ENCODE measurements around the gene DLST. TPM values are rescaled to one million over a fixed set of nuclear protein-coding genes. Genes with fewer than 3 reads are reported as not detected.

DLST gene
- total and polyA plus RNA-seq, 7 donors, result 66.1 to 114 (median 72.4) TPM

GRCh38 chr14:74919421-74920165 lies 37.9 kb downstream of the DLST start:
- H3K9me3 ChIP-seq, result no peaks in the 10 kb centered on the region
- peaks cover 0 to 9% (median 0%) of the 10 kb centered on the region in 4 donors for H3K36me3 ChIP-seq
- H3K4me3 ChIP-seq, result no peak overlapping the region
- peaks cover 0 to 34% (median 17%) of the 10 kb centered on the region in 4 donors for H3K4me1 ChIP-seq
- intact Hi-C loops (cut with DNase I), result no loop called here
- no peak overlapping the region for H3K27ac ChIP-seq
- TF ChIP-seq POLR2A (IDR thresholded peaks at IDR 0.05), result no peak
- no peak for TF ChIP-seq POLR2AphosphoS5 (IDR thresholded peaks at IDR 0.05)
- TF ChIP-seq EP300 (IDR thresholded peaks at IDR 0.05), result no peak
- TF ChIP-seq CTCF (IDR thresholded peaks at IDR 0.05), result no peak
- H3K27me3 ChIP-seq, result no peaks in the 10 kb centered on the region
- 90 to 93% methylated on average over 22 of the region's 22 CpGs for WGBS, 2 donors
- peak; percentile 59 for DNase-seq

GRCh38 chr14:74920281-74920680 lies 38.6 kb downstream of the DLST start:
- DNase-seq, result peak; percentile 33
- no peak for TF ChIP-seq CTCF (IDR thresholded peaks at IDR 0.05)
- no peak for TF ChIP-seq EP300 (IDR thresholded peaks at IDR 0.05)
- no peak for TF ChIP-seq POLR2A (IDR thresholded peaks at IDR 0.05)
- TF ChIP-seq POLR2AphosphoS5 (IDR thresholded peaks at IDR 0.05), result no peak
- Histone ChIP-seq H3K4me1 (peaks cover 0 to 34% (median 17%) of the 10 kb centered on the region in 4 donors), H3K27ac (no peak overlapping the region), H3K9me3 (no peaks in the 10 kb centered on the region), H3K4me3 (no peak overlapping the region), H3K27me3 (no peaks in the 10 kb centered on the region), H3K36me3 (peaks cover 0 to 9% (median 0%) of the 10 kb centered on the region in 4 donors)
- intact Hi-C loops (cut with DNase I), result no loop called here
- WGBS, 2 donors, result 91 to 92% methylated on average over 4 of the region's 4 CpGs

- peak; percentile 56 for DNase-seq
- WGBS, 2 donors, result 93% methylated on average over 19 of the region's 19 CpGs
- Histone ChIP-seq H3K36me3 (peaks cover 0 to 9% (median 0%) of the 10 kb centered on the region in 4 donors), H3K4me1 (peaks cover 0 to 34% (median 17%) of the 10 kb centered on the region in 4 donors), H3K27ac (no peak overlapping the region), H3K9me3 (no peaks in the 10 kb centered on the region), H3K4me3 (no peak overlapping the region), H3K27me3 (no peaks in the 10 kb centered on the region)
- TF ChIP-seq EP300 (IDR thresholded peaks at IDR 0.05), result no peak
- no peak for TF ChIP-seq POLR2A (IDR thresholded peaks at IDR 0.05)
- TF ChIP-seq POLR2AphosphoS5 (IDR thresholded peaks at IDR 0.05), result no peak
- TF ChIP-seq CTCF (IDR thresholded peaks at IDR 0.05), result no peak
- intact Hi-C loops (cut with DNase I), result no loop called here
Measured at GRCh38 chr14:74921053-74921620, 39.4 kb downstream of the DLST start.

- peak overlapping the region; percentile 67 to 82 (median 76) for H3K27ac ChIP-seq
- no peak for TF ChIP-seq CTCF (IDR thresholded peaks at IDR 0.05)
- TF ChIP-seq POLR2AphosphoS5 (IDR thresholded peaks at IDR 0.05), result no peak
- TF ChIP-seq POLR2A (IDR thresholded peaks at IDR 0.05), result no peak
- TF ChIP-seq EP300 (IDR thresholded peaks at IDR 0.05), result no peak
- intact Hi-C loops (cut with DNase I), result no loop called here
- H3K36me3 ChIP-seq, result peaks cover 0 to 9% (median 0%) of the 10 kb centered on the region in 4 donors
- 71 to 81% methylated on average over 19 of the region's 19 CpGs for WGBS, 2 donors
- peak overlapping the region; percentile 48 to 91 (median 73) for H3K4me3 ChIP-seq
- H3K4me1 ChIP-seq, result peaks cover 0 to 27% (median 15%) of the 10 kb centered on the region in 4 donors
- no peaks in the 10 kb centered on the region for H3K9me3 ChIP-seq
- no peaks in the 10 kb centered on the region for H3K27me3 ChIP-seq
- peak; percentile 53 for DNase-seq
Measured at GRCh38 chr14:74921987-74922751, 40.5 kb downstream of the DLST start.

All from sigmoid colon (tissue), 7 donors.